ENCODE data around the gene AS3MT. TPM values are rescaled to one million over a fixed set of nuclear protein-coding genes. Genes with fewer than 3 reads are reported as not detected.
"Not testable (repeated sequence)": the region's sequence is repeated elsewhere in the genome, so short reads cannot be mapped to it uniquely, and the experiment has no call there.

AS3MT gene, protein sequence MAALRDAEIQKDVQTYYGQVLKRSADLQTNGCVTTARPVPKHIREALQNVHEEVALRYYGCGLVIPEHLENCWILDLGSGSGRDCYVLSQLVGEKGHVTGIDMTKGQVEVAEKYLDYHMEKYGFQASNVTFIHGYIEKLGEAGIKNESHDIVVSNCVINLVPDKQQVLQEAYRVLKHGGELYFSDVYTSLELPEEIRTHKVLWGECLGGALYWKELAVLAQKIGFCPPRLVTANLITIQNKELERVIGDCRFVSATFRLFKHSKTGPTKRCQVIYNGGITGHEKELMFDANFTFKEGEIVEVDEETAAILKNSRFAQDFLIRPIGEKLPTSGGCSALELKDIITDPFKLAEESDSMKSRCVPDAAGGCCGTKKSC
- polyA plus RNA-seq (2013), result 1.7 TPM

DNA sequence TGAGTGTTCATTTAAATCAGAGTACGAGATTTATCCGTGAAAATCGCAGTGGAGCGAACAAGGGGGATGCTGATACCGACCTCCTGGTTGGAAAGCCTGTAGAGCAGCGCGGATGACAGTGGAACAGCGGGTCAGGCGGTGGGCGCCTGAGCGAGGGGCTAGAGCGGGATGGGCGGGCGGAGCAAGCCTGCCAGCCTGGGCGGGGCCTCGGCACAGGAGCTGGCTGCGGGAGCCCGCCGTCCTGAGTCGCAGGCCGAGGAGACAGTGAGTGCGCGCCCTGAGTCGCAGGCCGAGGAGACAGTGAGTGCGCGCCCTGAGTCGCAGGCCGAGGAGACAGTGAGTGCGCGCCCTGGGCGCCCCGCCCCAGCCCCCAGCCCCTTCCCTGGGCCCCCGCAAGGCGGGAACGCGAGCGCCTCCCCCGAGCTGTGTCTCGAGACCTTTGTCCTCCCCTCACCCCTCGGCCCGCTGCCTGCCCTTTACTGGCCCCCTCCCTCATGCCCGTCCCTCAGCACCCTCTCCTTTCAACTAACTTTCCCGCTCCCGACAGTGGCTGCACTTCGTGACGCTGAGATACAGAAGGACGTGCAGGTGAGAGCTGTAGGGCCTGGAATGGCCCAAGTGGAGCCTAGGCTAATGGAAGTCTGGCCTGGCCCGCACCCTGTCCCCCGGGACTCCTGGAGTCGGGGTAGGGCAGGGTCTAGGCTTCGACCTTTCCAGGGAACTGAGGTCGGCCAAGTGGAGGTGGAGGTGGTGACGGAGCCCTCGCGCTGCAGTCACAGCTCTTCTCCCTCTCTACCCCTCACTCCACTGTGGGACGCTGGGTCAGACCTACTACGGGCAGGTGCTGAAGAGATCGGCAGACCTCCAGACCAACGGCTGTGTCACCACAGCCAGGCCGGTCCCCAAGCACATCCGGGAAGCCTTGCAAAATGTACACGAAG, at the start of gene AS3MT:
Gene AS3MT, plus strand, starts transcription at position 213 of the 941 bp plus-strand sequence. Its CDS starts 123 bp downstream, at position 336.
- peak; percentile 20 to 52 (median 37) for DNase-seq
- no peak within 1 kb of the TSS for H3K27ac ChIP-seq (ENCODE audit: insufficient read depth in 1 of 2, low read depth in 1 of 2, low read length in 2 of 2, poor library complexity in 1 of 2, severe bottlenecking in 2 of 2)
- no peaks in the 10 kb centered on the region for H3K9me3 ChIP-seq (ENCODE audit: control extremely low read depth in 1 of 5, control insufficient read depth in 4 of 5, insufficient read depth in 2 of 5, low read depth in 1 of 5, low read length in 4 of 5)
- peaks cover 2 to 12% (median 7%) of the 10 kb centered on the region in 4 experiments for H3K4me1 ChIP-seq (ENCODE audit: control extremely low read depth in 1 of 4, control insufficient read depth in 4 of 4, insufficient read depth in 4 of 4, low read length in 3 of 4)
- H3K27me3 ChIP-seq (replicated peaks in 2 of 5; ENCODE audit: control insufficient read depth in 4 of 5, insufficient read depth in 5 of 5, low read length in 4 of 5), result peaks cover 0 to 16% (median 0%) of the 10 kb centered on the region in 5 experiments
- H3K4me3 ChIP-seq (ENCODE audit: control insufficient read depth in 1 of 7, extremely low read depth in 1 of 7, insufficient read depth in 4 of 7, low read depth in 2 of 7, low read length in 6 of 7), result peak within 1 kb of the TSS in 6 of 7 experiments; percentile 35 to 78 (median 51)
- CTCF ChIA-PET, result no interaction called here
- WGBS (ENCODE audit: insufficient coverage), result 16% methylated on average over 51 of the region's 63 CpGs
- H3K36me3 ChIP-seq (ENCODE audit: control insufficient read depth in 4 of 4, insufficient read depth in 4 of 4, low read length in 3 of 4), result no peaks in the 10 kb centered on the region
- POLR2A ChIA-PET, result interaction anchor here (0.6 kb wide), 1 partner anchor 27 kb away, joined by 3 read pairs; no protein-coding TSS in a partner anchor

DNA sequence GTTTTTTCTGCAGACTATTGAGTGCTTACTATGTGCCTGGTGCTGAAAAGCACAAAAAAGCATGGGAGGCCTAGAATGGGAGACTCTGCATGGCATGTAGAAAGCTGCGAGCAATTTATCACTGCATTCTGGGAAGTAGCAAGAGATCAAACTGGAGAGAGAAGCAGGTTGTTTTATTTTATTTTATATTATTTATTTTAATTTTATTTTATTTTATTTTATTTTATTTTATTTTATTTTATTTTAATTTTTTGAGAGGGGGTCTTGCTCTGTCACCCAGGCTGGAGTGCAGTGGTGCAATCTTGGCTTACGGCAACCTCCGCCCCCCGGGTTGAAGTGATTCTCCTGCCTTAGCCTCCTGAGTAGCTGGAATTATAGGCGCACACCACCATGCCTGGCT, 49.3 kb upstream of the AS3MT start:
- WGBS (ENCODE audit: insufficient coverage), result 100% methylated on average over 3 of the region's 5 CpGs
- H3K4me1 ChIP-seq (ENCODE audit: control extremely low read depth in 1 of 4, control insufficient read depth in 4 of 4, insufficient read depth in 4 of 4, low read length in 3 of 4), result peaks cover 0 to 31% (median 29%) of the 10 kb centered on the region in 4 experiments
- H3K36me3 ChIP-seq (ENCODE audit: control insufficient read depth in 4 of 4, insufficient read depth in 4 of 4, low read length in 3 of 4); DNase-seq; H3K27me3 ChIP-seq (replicated peaks in 2 of 5; ENCODE audit: control insufficient read depth in 4 of 5, insufficient read depth in 5 of 5, low read length in 4 of 5); H3K27ac ChIP-seq (ENCODE audit: insufficient read depth in 1 of 2, low read depth in 1 of 2, low read length in 2 of 2, poor library complexity in 1 of 2, severe bottlenecking in 2 of 2); H3K4me3 ChIP-seq (ENCODE audit: control insufficient read depth in 1 of 7, extremely low read depth in 1 of 7, insufficient read depth in 4 of 7, low read depth in 2 of 7, low read length in 6 of 7); H3K9me3 ChIP-seq (ENCODE audit: control extremely low read depth in 1 of 5, control insufficient read depth in 4 of 5, insufficient read depth in 2 of 5, low read depth in 1 of 5, low read length in 4 of 5): not testable (repeated sequence)
- CTCF ChIA-PET, result interaction anchor here (1.8 to 7.1 kb wide), 2 partner anchors 32 to 68 kb away, joined by 9 to 27 read pairs; no protein-coding TSS in a partner anchor
- POLR2A ChIA-PET, result interaction anchor here (0.7 kb wide), 1 partner anchor 49 kb away, joined by 3 read pairs; no protein-coding TSS in a partner anchor

DNA sequence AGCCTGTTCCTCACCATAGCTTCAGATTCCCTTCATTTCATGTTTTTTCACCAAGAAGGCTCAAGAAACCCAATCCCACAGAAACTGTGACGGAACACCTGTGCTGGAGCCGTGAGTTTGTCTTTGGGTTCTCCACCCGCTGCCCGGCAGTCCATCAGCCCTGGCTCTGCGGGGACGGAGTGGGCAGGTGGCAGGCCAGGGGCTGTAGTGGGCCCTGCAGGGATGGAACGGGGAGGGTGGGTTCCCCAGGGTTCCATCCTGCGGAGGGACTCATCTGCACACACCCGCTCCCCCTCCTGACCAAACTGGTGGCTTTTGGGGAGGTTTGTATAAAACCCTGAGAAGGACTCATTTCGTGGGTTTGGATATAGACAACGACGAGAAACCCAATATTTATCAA, 47.0 kb upstream of the AS3MT start:
- Histone ChIP-seq H3K4me1 (ENCODE audit: control extremely low read depth in 1 of 4, control insufficient read depth in 4 of 4, insufficient read depth in 4 of 4, low read length in 3 of 4) (peaks cover 0 to 16% (median 11%) of the 10 kb centered on the region in 4 experiments), H3K9me3 (ENCODE audit: control extremely low read depth in 1 of 5, control insufficient read depth in 4 of 5, insufficient read depth in 2 of 5, low read depth in 1 of 5, low read length in 4 of 5) (peaks cover 0 to 2% (median 0%) of the 10 kb centered on the region in 5 experiments), H3K36me3 (ENCODE audit: control insufficient read depth in 4 of 4, insufficient read depth in 4 of 4, low read length in 3 of 4) (no peaks in the 10 kb centered on the region), H3K4me3 (ENCODE audit: control insufficient read depth in 1 of 7, extremely low read depth in 1 of 7, insufficient read depth in 4 of 7, low read depth in 2 of 7, low read length in 6 of 7) (no peak overlapping the region), H3K27me3 (replicated peaks in 2 of 5; ENCODE audit: control insufficient read depth in 4 of 5, insufficient read depth in 5 of 5, low read length in 4 of 5) (no peaks in the 10 kb centered on the region), H3K27ac (ENCODE audit: insufficient read depth in 1 of 2, low read depth in 1 of 2, low read length in 2 of 2, poor library complexity in 1 of 2, severe bottlenecking in 2 of 2) (no peak overlapping the region)
- POLR2A ChIA-PET, result no interaction called here
- 100% methylated on average over 5 of the region's 12 CpGs for WGBS (ENCODE audit: insufficient coverage)
- DNase-seq, result no peak
- CTCF ChIA-PET, result interaction anchor here (7.1 kb wide), 1 partner anchor 70 kb away, joined by 27 read pairs; no protein-coding TSS in a partner anchor

DNA sequence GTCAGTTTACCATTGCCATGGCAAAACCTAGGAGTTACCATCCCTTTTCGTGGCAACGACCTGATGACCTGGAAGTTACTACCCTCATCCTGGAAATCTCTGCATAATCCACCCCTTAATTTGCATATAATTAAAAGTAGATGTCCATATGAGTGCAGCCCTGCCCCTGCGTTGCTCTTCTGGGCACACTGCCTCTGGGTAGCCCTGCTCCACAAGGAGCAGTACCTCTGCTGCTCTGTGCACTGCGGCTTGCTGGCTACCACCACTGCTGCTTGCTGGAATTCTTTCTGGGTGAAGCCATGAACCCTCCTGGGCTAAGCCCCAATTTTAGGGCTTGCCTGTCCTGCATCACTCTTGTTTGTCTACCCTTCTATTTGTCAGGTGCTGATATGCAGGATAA, 44.6 kb upstream of the AS3MT start:
- peaks cover 0 to 2% (median 0%) of the 10 kb centered on the region in 5 experiments for H3K9me3 ChIP-seq (ENCODE audit: control extremely low read depth in 1 of 5, control insufficient read depth in 4 of 5, insufficient read depth in 2 of 5, low read depth in 1 of 5, low read length in 4 of 5)
- POLR2A ChIA-PET, result no interaction called here
- CTCF ChIA-PET, result interaction anchor here (1.2 kb wide), 1 partner anchor 8 kb away, joined by 3 read pairs; no protein-coding TSS in a partner anchor
- no peak overlapping the region for H3K4me3 ChIP-seq (ENCODE audit: control insufficient read depth in 1 of 7, extremely low read depth in 1 of 7, insufficient read depth in 4 of 7, low read depth in 2 of 7, low read length in 6 of 7)
- peaks cover 0 to 1% (median 0%) of the 10 kb centered on the region in 4 experiments for H3K4me1 ChIP-seq (ENCODE audit: control extremely low read depth in 1 of 4, control insufficient read depth in 4 of 4, insufficient read depth in 4 of 4, low read length in 3 of 4)
- no peaks in the 10 kb centered on the region for H3K36me3 ChIP-seq (ENCODE audit: control insufficient read depth in 4 of 4, insufficient read depth in 4 of 4, low read length in 3 of 4)
- 100% methylated on average over 2 of the region's 4 CpGs for WGBS (ENCODE audit: insufficient coverage)
- no peak for DNase-seq
- H3K27me3 ChIP-seq (replicated peaks in 2 of 5; ENCODE audit: control insufficient read depth in 4 of 5, insufficient read depth in 5 of 5, low read length in 4 of 5), result no peaks in the 10 kb centered on the region
- no peak overlapping the region for H3K27ac ChIP-seq (ENCODE audit: insufficient read depth in 1 of 2, low read depth in 1 of 2, low read length in 2 of 2, poor library complexity in 1 of 2, severe bottlenecking in 2 of 2)

DNA sequence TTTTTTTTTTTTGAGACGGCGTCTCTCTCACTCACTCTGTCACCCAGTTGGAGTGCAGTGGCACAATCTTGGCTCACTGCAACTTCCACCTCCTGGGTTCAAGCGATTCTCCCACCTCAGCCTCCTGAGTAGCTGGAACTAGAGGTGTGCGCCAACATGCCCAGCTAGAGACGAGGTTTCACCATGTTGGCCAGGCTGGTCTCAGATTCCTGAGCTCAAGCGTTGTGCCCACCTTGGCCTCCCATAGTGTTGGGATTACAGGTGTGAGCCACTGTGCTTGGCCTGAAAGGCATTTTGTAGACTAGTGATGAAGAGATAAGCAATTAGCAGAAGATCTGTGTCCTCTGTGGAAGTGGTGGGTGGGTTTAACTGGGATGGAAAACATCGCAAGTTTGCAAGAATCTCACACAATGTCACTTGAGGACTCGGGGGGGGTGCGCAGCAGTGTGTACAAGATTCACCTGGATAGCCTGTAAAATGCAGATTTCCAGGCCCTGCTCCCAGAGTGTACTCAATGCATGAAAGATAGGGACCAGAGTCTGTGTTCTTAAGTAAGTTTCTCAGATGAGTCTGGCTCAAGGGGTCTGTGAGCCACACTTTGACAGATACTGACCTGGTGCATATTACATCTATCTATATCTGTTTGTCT, 43.0 kb upstream of the AS3MT start:
- ChIA-PET POLR2A (no interaction called here), CTCF (interaction anchor here (1.0 to 1.4 kb wide), 3 partner anchors 9 to 76 kb away, joined by 3 to 6 read pairs (median 3); no protein-coding TSS in a partner anchor)
- no peak overlapping the region for H3K27ac ChIP-seq (ENCODE audit: insufficient read depth in 1 of 2, low read depth in 1 of 2, low read length in 2 of 2, poor library complexity in 1 of 2, severe bottlenecking in 2 of 2)
- peaks cover 0 to 2% (median 0%) of the 10 kb centered on the region in 5 experiments for H3K9me3 ChIP-seq (ENCODE audit: control extremely low read depth in 1 of 5, control insufficient read depth in 4 of 5, insufficient read depth in 2 of 5, low read depth in 1 of 5, low read length in 4 of 5)
- WGBS (ENCODE audit: insufficient coverage), result 99% methylated on average over 9 of the region's 9 CpGs
- H3K36me3 ChIP-seq (ENCODE audit: control insufficient read depth in 4 of 4, insufficient read depth in 4 of 4, low read length in 3 of 4), result no peaks in the 10 kb centered on the region
- H3K4me1 ChIP-seq (ENCODE audit: control extremely low read depth in 1 of 4, control insufficient read depth in 4 of 4, insufficient read depth in 4 of 4, low read length in 3 of 4), result no peaks in the 10 kb centered on the region
- no peak overlapping the region for H3K4me3 ChIP-seq (ENCODE audit: control insufficient read depth in 1 of 7, extremely low read depth in 1 of 7, insufficient read depth in 4 of 7, low read depth in 2 of 7, low read length in 6 of 7)
- H3K27me3 ChIP-seq (replicated peaks in 2 of 5; ENCODE audit: control insufficient read depth in 4 of 5, insufficient read depth in 5 of 5, low read length in 4 of 5), result no peaks in the 10 kb centered on the region
- no peak for DNase-seq

DNA sequence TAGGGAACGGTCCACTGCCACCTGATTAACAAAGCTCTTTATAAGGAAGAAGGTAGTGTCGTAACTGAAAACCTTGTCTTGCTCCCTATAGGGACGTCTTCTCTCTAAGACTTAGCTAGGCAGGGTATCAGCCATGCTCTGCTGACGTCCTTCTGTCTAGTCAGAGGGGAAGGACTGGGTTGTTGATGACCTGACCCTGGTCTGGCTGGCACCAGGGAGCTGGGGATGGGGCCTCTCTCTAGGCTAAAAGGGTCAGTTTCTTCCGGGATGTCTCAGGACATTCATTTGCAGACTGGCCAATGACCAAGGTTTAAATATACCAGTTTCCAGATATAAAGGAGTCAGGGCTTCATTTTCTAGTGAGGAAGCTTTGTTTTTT, 41.7 kb upstream of the AS3MT start:
- H3K9me3 ChIP-seq (ENCODE audit: control extremely low read depth in 1 of 5, control insufficient read depth in 4 of 5, insufficient read depth in 2 of 5, low read depth in 1 of 5, low read length in 4 of 5), result peaks cover 0 to 2% (median 0%) of the 10 kb centered on the region in 5 experiments
- ChIA-PET POLR2A (no interaction called here), CTCF (interaction anchor here (0.7 to 1.4 kb wide), 3 partner anchors 8 to 74 kb away, joined by 3 to 5 read pairs (median 3); partner anchors contain the start of gene CYP17A1)
- H3K4me3 ChIP-seq (ENCODE audit: control insufficient read depth in 1 of 7, extremely low read depth in 1 of 7, insufficient read depth in 4 of 7, low read depth in 2 of 7, low read length in 6 of 7), result no peak overlapping the region
- no peaks in the 10 kb centered on the region for H3K36me3 ChIP-seq (ENCODE audit: control insufficient read depth in 4 of 4, insufficient read depth in 4 of 4, low read length in 3 of 4)
- DNase-seq, result no peak
- H3K27ac ChIP-seq (ENCODE audit: insufficient read depth in 1 of 2, low read depth in 1 of 2, low read length in 2 of 2, poor library complexity in 1 of 2, severe bottlenecking in 2 of 2), result no peak overlapping the region
- no peaks in the 10 kb centered on the region for H3K4me1 ChIP-seq (ENCODE audit: control extremely low read depth in 1 of 4, control insufficient read depth in 4 of 4, insufficient read depth in 4 of 4, low read length in 3 of 4)
- H3K27me3 ChIP-seq (replicated peaks in 2 of 5; ENCODE audit: control insufficient read depth in 4 of 5, insufficient read depth in 5 of 5, low read length in 4 of 5), result no peaks in the 10 kb centered on the region
- WGBS (ENCODE audit: insufficient coverage), result 87% methylated on average over 5 of the region's 5 CpGs
